ENCODE results near the gene CLDN5. TPM values are rescaled to one million over a fixed set of nuclear protein-coding genes. Genes with fewer than 3 reads are reported as not detected.

Gene CLDN5
- total and polyA plus RNA-seq, 2 of the 8 experiments (the other 6 are each of a cell fraction or from before 2014, with no cell fraction given) = 1.2 to 1.6 TPM

Other genes with a start within 250 kb of the CLDN5 start
- gene CLTCL1, start 232.7 kb downstream of the CLDN5 start, total RNA-seq (2021; fragmentation: NEBNext Ultra II Directional; extraction: Animal tissue kit (Norgen Biotek cat#: 25700)) = 12.4 and 17.3 TPM in 2 replicates
- 17.0 and 17.3 TPM in 2 replicates for gene CLTCL1, start 232.7 kb downstream of the CLDN5 start, polyA plus RNA-seq (2011; rRNA removed)
- 61.1 and 67.2 TPM in 2 replicates for gene HIRA, start 92.7 kb downstream of the CLDN5 start, total RNA-seq (2021; fragmentation: NEBNext Ultra II Directional; extraction: Animal tissue kit (Norgen Biotek cat#: 25700))
- gene HIRA, start 92.7 kb downstream of the CLDN5 start, polyA plus RNA-seq (2011; rRNA removed) = 34.9 and 50.7 TPM in 2 replicates
- gene MRPL40, start 91.9 kb downstream of the CLDN5 start, total RNA-seq (2021; fragmentation: NEBNext Ultra II Directional; extraction: Animal tissue kit (Norgen Biotek cat#: 25700)) = 14.5 and 18.5 TPM in 2 replicates
- 8.4 and 12.4 TPM in 2 replicates for gene MRPL40, start 91.9 kb downstream of the CLDN5 start, polyA plus RNA-seq (2011; rRNA removed)
- 22.7 and 28.2 TPM in 2 replicates for gene C22orf39, start 76.7 kb downstream of the CLDN5 start, total RNA-seq (2021; fragmentation: NEBNext Ultra II Directional; extraction: Animal tissue kit (Norgen Biotek cat#: 25700))
- 27.7 and 30.1 TPM in 2 replicates for gene C22orf39, start 76.7 kb downstream of the CLDN5 start, polyA plus RNA-seq (2011; rRNA removed)
- gene UFD1, start 45.2 kb downstream of the CLDN5 start, total RNA-seq (2021; fragmentation: NEBNext Ultra II Directional; extraction: Animal tissue kit (Norgen Biotek cat#: 25700)) = 67.5 and 74.6 TPM in 2 replicates
- gene UFD1, start 45.2 kb downstream of the CLDN5 start, polyA plus RNA-seq (2011; rRNA removed) = 84.6 and 116 TPM in 2 replicates
- gene CDC45, start 44.5 kb downstream of the CLDN5 start, total RNA-seq (2021; fragmentation: NEBNext Ultra II Directional; extraction: Animal tissue kit (Norgen Biotek cat#: 25700)) = 31.9 and 32.6 TPM in 2 replicates
- 37.7 and 40.0 TPM in 2 replicates for gene CDC45, start 44.5 kb downstream of the CLDN5 start, polyA plus RNA-seq (2011; rRNA removed)
- gene SEPTIN5, start 190.1 kb upstream of the CLDN5 start, total RNA-seq (2021; fragmentation: NEBNext Ultra II Directional; extraction: Animal tissue kit (Norgen Biotek cat#: 25700)) = 7.8 and 8.6 TPM in 2 replicates
- 6.0 and 9.1 TPM in 2 replicates for gene SEPTIN5, start 190.1 kb upstream of the CLDN5 start, polyA plus RNA-seq (2011; rRNA removed)
- gene GP1BB, start 199.1 kb upstream of the CLDN5 start, total RNA-seq (2021; fragmentation: NEBNext Ultra II Directional; extraction: Animal tissue kit (Norgen Biotek cat#: 25700)) = not detected in 2 replicates
- gene GP1BB, start 199.1 kb upstream of the CLDN5 start, polyA plus RNA-seq (2011; rRNA removed) = 0.36 and 0.66 TPM in 2 replicates
- 0.28 and 0.38 TPM in 2 replicates for gene TBX1, start 236.4 kb upstream of the CLDN5 start, total RNA-seq (2021; fragmentation: NEBNext Ultra II Directional; extraction: Animal tissue kit (Norgen Biotek cat#: 25700))
- gene TBX1, start 236.4 kb upstream of the CLDN5 start, polyA plus RNA-seq (2011; rRNA removed) = not detected in 2 replicates

Measured in H1 (cell line).